A172 (cell line): ENCODE data around the gene SEMA4G. TPM values are rescaled to one million over a fixed set of nuclear protein-coding genes. Genes with fewer than 3 reads are reported as not detected.

Experiments used
- DNase-seq: peaks from one replicate; pipeline ENCODE4 v3.0.0-alpha.2; 2015; ENCODE audit warnings: low spot score
- total RNA-seq: library from RNA; depleted of rRNA; stranded (reverse); fragments of >200 nt; shearing (Covaris generic); gene quantifications from 2 replicates; pipeline ENCODE4 v1.2.3, GENCODE V29; 2014

The SEMA4G gene
- total RNA-seq, 1 experiment from 2014 or later: not detected

- no peak for DNase-seq
Measured at GRCh38 chr10:101005869-101006567, 36.7 kb downstream of the SEMA4G start.

DNA sequence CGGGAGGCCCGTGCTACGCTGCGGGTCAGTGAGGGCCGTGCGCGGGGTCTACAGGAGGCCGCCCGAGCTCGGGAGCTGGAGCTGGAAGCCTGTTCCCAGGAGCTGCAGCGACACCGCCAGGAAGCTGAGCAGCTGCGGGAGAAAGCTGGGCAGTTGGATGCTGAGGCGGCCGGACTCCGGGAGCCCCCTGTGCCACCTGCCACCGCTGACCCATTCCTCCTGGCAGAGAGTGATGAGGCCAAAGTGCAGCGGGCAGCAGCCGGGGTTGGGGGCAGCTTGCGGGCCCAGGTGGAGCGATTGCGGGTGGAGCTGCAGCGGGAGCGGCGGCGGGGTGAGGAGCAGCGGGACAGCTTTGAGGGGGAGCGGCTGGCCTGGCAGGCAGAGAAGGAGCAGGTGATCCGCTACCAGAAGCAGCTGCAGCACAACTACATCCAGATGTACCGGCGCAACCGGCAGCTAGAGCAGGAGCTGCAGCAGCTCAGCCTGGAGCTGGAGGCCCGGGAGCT lies 37.3 kb downstream of the SEMA4G start:
- DNase-seq: no peak

GRCh38 chr10:101007099-101007711 lies 37.9 kb downstream of the SEMA4G start:
- no peak for DNase-seq

GRCh38 chr10:101007915-101008822 lies 38.9 kb downstream of the SEMA4G start:
- DNase-seq: no peak

DNA sequence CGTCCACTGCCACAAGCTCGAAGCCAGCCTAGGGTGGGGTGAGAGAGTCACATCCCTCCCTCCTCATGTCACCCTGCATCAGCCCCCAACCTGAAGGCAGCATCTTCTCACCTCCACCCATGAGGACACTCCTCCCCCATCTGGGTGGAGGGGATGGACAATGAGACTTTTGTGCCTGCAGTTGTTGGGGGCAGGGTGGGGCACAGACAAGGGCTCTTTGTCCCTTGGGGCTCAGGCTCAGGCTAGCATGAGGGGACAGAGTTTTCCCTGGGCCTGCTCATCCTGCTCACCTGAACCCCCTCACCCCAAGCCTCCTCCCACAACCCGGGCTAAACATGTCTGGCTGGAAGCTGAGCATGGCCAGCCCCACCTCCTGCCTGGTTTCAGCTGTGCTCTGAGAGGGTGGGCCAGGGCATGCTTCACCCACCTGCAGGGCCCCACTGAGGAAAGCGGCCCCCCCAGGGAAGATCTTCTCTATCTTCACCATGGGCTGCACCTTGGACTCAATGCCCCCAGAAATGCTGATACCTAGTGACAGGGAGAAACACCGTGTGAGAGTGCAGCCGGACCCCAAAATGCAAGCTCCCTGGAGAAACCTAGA lies 39.6 kb downstream of the SEMA4G start:
- DNase-seq: no peak

DNA sequence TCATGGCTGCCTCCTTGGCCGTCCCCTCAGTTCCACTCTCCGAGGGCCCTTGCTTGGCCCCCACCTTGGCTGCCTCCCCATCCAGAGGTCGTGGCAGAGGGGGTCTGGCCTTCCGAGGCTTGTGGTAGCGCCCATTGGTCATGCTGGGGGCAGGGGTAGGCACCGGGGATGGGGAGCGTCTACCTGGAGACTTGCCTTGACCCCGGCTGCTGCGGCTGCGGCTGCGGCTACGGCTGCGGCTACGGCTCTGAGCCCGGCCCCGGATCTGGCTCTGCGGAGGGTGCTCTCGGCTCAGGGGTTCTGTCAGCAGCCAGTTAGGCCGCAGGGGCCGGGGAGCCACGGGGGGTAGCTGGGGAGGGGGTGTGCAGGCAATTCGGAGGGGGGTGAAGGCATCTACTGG lies 41.0 kb downstream of the SEMA4G start:
- DNase-seq: no peak

- DNase-seq: no peak
Measured at GRCh38 chr10:101011517-101012423, 42.5 kb downstream of the SEMA4G start.

- peak; percentile 90 for DNase-seq
Measured at GRCh38 chr10:101012525-101013364, 43.4 kb downstream of the SEMA4G start.

- no peak for DNase-seq
Measured at GRCh38 chr10:101013365-101013825, 44.1 kb downstream of the SEMA4G start.

DNA sequence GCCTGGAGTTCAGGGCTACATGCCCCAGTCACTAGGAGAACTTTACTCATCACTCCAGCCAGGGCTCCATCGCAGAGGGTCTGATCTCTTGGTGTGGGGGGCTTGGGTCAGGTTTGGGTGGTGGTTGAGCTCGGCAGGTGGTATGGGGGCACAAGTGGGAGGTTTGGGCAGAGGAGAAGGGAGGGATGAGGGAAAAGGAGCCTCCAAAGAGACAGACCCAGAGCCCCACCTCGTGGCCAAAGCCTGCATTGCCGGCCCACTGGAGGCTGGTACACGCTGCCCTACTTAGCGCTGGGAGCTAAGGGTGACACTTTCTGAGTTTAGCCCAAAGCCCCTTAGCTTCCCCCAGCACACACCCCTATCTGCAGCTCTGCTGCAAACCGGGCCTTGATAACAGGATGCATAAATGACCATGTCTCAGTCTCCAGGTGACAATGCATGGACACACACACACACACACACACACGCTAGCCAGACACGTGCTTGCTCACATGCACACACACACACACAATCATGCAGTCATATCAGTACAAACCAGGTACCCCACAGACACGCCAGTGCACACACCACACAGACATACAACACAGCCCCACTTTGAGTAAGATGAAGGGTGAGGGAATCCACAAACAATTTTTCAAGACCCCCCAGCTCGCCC lies 45.1 kb downstream of the SEMA4G start:
- DNase-seq: peak; percentile 68

- DNase-seq: peak; percentile 86
Measured at GRCh38 chr10:101014966-101015581, 45.8 kb downstream of the SEMA4G start.

DNA sequence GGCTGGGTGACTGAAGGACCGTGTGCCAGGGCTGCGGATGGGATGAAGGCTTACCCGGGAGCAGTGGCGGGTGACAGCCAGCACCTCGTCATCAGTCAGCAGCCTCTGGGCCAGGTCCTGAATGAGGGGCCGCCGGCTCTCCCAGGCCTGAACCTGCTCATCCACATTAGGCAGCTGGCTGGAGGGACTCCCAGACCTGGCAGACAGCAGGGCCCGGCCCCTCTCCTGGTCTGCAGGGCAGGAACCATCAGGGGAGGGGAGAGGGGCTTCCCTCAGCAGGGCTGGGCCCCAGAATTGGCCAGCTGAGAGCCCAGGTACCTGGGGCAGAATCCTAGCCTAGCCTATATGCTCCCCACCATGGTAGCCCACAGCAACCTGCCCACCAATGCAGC lies 46.3 kb downstream of the SEMA4G start:
- DNase-seq: no peak

DNA sequence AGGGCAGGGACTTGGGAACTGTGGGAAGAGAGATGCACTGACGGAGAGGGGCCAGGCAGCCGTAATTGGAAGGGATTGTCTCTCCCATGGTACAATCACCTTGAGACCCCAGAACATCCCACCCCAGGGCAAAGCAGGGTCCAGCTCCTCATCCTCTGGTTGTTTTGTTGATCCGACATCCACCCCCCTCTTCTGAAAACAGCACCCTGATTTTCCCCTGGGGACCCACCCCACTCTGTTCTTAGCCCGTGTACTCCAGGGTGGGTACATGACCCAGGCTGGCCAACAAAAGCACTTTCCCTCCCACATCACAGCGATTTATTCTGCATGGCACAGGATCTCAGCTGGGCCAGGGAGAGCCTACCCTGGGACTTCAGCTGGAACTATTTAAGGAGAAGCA lies 47.5 kb downstream of the SEMA4G start:
- DNase-seq: no peak

GRCh38 chr10:101018118-101018599 lies 48.9 kb downstream of the SEMA4G start:
- no peak for DNase-seq

DNA sequence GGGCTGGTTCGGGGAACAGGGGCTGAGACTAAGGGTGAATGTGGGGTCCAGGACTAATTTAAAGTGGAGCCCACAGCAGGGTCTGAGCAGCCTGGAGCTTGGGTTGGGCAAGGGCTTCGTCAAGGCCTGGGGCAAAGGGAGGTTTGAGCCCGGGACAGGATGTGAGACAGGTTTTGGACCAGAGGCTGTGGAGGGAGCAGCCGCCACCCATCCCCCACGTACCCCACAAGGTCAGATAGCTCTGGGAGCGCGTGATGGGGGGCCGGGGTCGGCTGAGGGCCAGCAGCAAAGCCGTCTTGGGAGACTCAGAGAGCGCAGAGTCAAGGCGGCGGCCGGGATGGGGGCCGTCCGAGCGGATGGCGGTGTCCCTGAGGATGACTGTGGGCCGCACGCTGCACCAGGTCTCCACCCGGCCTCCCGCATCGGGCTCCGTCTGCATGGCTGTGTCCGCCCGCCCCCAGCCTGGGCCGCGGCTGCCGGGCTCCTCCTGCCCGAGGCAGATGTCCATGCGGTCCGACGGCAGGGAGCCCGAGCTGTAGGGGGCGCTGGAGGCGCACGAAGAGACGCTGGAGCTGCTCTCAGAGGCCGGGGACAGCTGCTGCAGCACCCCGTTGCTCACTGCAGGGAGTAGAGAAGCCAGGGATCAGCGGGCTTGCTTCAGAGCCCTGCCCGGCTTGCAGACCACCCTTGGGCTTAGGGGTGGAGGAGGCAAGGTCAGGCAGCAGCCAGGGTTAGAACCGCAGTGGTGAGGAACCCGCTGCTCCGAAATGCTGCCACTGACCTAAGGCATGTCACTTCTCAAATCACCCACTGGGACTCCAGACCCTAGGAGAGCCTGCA lies 49.5 kb downstream of the SEMA4G start:
- peak; percentile 77 for DNase-seq
